SKM-1 (cell line): ENCODE measurements around the gene PSD2.
"Not testable (repeated sequence)": the region's sequence is repeated elsewhere in the genome, so short reads cannot be mapped to it uniquely, and the experiment has no call there.

Experiments
- DNase-seq: peaks from one replicate; lab custom pipeline; 2025; ENCODE audit not compliant: unreplicated experiment; lab: John Stamatoyannopoulos, UW

Gene PSD2

DNA sequence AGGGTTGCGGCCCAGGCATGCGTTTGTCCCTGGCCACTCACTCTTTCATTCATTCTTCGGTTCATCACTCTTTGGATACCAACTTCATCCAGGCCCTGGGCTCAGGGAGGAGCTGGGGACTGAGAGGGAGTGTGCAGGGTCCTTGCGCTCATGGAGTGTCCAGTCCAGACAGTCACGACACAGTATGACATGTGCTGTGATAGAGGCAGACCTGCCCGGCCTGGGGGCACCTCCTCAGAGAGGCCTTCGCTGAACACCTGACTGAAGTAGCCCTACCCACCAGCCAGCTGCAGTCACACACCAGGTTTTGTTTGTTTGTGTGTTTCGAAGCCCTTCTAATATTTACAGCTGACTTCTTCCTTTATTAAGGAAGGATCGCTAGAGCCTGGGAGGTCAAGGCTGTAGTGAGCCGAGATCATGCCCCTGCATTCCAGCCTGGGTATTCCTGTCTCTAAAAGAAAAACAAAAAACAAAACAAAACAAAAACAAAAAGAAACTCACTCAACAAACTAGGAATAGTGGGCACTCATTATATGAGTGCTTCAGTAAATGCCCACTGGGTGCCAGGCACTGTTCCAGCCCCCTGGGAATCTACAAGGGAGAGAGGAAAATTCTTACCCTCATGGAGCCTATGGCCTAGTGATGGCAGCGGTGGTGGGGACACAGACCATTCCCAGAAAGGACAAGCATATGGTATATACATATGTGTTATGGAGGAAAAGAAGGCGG is 6.3 kb upstream of the PSD2 start:
- DNase-seq, result no peak

DNA sequence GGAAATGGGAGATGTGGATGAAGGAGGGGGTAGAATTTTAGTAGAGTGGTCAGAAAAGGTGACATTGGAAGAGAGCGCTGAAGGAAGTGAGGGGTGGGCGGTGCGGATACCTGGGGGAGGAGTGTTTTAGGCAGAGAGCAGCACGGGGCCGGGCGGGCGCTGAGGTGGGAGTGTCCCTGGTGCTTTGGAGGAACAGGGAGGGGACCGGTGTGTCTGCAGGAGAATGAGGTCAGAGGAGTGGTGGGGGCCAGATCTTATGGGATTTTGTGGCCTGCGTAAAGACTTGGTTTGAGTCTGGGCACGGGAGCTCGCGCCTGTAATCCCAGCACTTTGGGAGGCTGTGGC is 5.8 kb upstream of the PSD2 start:
- no peak for DNase-seq

DNA sequence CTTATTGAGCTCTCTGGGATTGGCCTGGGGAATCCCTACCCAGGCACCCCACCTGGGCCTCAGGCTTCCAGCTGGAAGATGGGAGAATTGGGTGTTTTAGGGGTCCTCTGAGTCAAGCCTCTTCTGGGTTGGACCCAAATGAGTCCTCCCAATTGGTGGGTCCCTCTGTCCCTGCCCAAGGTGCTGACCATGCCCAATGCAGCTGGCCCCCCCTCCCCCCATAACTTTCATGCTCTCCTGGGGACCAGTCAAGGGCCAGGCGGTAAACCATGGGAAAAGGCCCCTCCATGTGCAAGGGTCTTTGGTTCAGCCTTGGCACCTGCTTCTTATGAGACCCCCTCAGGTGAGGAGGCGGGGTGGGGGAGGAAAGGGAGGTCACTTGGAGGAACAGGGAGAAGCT is 3.4 kb upstream of the PSD2 start:
- DNase-seq, result no peak

DNA sequence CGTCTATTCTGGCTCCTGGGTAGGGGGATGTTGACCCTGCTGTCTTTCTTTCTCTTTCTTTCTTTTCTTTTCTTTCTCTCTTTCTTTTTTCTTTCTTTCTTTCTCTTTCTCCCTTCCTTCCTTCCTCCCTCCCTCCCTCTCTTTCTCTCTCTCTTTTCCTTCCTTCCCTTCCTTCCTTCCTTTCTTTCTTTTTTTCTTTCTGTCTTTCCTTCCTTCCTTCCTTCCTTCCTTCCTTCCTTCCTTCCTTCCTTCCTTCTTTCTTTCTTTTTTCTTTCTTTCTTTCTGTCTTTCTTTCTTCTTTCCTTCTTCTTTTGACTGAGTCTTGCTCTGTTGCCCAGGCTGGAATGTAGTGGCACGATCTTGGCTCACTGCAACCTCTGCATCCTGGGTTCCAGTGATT is 3.0 kb upstream of the PSD2 start:
- not testable (repeated sequence) for DNase-seq

DNA sequence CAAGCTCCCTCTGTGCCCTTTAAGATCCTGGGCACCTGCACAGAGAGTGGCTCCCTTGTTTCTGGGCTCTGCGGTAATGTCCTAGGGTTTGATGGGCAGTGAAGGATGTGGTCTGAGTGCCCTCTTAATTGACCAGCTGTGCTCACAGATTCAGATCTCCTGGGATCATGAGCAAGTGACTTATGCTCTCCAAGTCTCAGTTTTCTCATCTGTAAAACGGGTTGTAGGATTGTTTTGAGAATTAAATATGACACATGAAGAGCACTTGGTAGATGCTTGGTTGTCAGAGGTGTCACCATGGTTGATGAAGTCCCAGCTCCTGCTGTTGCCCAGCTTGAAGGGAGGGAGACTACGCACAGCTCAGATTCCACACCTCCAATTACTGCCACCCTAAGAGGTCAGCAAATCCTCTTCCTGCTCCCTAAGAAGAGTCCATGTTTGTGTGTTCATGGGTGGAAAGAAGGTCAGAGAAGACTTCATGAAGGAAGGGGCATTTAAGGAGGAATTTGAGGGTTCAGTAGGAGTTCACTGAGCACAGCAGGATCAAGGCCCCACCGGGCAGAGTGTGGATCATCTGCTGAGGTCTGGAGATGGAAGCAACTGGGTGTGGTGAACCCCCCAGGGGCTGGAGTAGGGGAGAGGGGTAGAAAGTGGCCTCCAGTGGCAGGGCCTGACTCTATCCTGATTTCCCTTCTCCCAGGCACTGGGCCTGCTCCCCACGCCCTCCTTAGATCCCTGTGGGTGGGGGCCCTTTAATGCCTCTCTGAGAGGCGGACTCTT is 1.4 kb upstream of the PSD2 start:
- DNase-seq, result no peak

DNA sequence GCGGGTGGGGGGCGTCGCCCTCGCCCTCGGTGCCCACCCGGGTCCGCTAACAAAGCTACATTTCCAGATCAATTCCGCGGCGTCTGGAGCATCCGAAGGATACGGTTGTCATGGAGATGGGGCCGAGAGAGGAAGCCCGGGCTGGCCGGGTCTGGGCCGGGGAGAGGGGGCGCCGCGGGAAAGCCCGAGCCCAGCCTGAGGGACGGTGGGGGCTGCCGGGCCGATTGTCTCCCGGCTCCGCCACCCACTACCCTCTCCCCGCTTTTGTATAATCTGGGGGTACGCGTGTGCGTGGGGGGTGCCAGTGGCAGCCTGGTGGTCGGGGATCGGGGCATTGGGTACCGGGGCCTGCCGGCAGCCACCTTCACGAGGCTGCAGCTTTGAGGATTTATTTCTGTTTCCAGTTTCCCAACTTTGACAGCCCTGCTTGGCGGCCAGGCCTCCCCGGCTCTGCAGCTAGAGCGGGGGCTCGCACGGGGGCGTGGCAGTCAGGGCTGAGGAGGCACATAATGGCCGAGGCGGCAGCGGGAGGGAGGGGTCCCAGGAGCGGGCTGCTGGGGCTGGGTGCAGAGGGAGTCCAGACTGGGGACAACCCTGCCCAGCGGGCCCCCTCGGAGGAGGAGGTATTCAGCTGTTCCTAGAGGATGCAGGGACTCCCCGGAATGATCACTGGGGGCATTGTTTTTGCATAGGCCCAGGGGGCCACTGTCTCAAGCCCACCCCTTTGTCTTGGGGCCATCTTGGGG is 626 bp downstream of the PSD2 start:
- DNase-seq, result no peak

DNA sequence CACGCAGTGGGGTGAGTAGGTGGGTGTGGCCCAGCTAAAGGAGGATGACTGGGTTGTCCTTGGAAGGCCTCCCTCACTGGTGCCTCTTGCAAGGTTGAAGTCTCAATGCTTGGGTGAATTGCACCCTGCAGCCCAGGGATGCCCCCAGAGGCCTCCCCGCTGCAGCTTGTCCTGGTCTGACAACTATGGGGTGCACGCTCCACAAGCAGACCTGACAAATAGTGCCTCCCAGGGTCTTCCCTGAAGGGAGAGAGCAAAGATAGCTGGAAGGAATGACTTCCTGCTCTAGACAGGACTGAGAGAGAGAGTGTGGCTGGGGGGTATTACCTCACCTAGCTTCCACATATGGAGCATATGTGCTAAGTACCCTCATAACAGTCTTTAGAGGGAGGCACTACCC is 1.7 kb downstream of the PSD2 start:
- no peak for DNase-seq

DNA sequence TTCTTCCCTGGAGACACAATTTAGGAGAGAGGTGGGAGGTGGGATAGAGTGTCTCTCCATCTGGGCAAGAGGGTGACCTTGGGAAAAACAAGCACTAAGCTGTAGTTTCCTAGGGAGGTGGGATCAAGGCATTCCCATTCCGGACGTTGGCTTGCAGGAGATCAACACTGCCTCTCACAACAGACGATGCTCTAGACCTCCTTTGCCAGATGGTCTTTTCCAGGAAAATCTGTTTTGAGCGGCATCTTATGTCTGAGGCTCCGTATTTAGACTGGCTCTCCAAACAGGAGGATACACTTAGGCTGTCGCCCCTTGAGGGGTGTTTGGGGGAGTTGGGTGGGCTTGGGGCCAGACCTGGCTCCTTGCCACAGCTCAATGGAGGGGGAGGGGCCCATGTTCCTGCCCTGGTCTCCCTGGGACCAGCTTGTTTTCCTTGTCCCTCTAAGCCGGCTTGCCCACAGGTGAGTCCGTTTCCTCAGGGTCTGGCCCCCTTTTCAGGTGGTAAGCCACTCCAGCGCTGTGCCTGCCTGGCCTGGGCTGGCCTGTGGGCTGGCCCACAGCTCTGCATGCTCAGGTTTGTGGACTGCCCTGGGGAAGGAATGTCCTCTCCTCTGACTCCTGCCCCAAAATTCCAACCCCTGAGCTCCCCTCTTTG is 2.4 kb downstream of the PSD2 start:
- DNase-seq, result no peak

DNA sequence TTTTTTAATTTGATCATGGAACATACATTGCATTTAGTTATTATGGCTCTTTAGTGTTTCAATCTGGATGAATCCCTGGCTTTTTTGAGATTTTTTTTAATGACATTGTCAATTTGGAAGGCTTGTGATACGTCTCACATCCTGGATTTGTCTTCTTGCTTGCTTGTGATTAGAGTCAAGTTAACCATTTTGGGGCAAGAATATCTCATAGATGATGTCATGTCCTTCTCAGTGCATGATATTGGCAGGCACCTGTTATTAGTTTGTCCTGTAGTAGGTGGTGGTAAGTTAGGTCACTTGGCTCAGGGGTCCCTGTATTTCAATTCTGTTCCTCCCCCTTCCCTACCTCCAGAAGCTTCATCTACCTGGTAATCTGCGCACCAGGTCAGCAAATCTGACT is 3.3 kb downstream of the PSD2 start:
- no peak for DNase-seq

DNA sequence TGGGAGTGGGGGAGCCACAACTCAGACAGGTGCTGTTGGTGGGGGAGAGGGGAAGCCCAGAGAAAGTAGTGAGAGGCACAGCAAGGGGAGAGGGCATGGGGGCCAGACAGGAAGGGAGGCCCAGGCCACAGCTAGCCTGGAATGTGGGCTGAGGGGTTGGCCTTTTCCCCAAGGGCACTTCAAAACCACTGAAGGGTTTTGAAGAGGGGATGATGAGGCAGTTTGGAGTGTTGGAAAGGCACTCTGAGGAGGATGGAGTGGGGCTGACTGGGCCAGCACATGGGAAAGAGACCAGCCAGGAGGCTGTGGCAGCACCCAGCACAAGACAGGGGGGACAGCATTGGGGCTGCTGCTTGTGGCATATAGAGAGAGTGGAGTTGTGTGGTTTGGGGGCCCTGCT is 3.8 kb downstream of the PSD2 start:
- DNase-seq, result no peak

DNA sequence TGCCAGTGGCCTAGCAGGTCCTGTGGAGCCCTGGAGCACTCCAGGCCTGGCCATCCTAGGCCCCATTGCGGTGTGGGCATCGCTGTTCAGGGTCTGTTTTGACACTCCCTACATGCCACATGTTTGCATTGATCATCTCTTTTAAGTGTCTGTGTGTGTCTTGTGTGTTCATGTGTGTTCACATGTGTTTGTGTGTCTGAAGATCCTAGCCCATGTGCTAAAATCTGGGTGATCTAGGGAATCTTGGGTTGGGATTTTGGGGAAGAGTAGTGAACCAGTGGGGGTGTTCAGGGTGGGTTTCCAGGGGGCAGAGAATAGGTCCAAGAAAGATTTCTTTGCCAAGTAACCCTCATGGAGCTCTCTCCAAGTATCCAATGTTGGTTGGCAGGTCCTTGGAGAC is 8.4 kb downstream of the PSD2 start:
- DNase-seq, result no peak

DNA sequence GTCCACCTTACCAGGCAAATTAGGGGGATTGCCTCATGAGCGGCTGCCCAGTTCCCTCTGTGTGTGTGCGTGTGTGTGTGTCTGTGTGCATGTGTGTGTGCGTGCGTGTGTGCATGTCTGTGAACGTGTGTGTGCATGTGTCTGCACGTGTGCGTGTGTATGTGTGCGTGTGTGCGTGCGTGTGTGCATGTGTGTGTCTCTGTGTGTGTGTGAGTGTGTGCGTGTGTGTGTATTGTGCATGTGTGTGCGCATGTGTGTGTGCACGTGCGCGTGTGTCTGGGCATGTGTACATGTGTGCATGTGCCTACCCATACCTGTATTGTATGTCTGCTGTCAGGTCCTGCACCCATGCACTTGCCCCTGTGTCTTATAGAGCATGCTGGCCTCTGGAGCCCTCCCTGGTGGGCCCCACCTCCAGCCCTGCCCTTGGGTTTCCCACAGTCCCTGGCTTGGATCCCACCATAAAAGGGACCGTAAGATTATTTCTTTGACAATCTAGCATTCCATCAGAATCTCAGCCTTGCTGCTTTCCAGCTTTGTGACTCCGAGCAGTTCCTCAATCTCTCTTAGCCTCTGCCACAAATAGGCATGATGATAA is 9.3 kb downstream of the PSD2 start:
- DNase-seq, result no peak

DNA sequence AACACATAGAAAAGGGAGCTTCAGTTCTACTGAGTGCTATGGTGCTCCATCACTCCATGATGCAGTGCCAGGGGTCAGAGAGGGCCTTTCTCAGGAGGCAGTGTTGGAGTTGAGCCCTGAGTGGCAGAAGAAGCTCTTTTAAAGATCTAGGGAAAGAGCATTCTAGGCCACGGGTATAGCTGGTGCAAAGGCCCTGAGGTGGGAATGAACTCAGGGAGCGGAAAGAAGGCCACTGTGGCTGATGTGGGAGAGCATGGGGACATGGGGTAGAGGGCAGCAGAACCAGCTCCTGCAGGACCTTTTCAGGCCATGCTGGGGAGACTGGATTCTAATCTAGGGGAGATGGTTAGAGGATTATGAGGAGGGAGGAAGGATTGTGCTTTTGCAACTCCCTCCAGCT is 9.9 kb downstream of the PSD2 start:
- no peak for DNase-seq

DNA sequence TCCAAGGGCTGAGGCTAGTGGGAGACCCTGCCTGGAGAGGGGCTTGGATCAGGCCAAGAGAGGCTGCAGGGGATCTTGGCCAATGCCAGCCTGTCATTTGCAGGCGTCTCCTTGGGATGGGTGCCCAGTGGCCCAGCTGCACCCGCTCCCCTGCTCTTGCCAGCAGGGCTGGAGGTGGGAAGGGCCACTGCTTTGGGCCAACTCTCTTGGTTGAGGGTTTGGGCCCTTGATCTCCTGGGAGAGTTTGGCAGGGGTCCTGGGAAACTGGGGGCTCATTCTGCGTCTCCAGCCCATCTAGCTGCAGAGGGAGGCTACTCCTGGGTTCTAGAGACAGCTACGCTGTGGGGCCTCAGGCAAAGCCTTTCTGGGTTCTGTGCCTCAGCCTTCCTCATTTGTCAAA is 10.5 kb downstream of the PSD2 start:
- DNase-seq, result no peak

DNA sequence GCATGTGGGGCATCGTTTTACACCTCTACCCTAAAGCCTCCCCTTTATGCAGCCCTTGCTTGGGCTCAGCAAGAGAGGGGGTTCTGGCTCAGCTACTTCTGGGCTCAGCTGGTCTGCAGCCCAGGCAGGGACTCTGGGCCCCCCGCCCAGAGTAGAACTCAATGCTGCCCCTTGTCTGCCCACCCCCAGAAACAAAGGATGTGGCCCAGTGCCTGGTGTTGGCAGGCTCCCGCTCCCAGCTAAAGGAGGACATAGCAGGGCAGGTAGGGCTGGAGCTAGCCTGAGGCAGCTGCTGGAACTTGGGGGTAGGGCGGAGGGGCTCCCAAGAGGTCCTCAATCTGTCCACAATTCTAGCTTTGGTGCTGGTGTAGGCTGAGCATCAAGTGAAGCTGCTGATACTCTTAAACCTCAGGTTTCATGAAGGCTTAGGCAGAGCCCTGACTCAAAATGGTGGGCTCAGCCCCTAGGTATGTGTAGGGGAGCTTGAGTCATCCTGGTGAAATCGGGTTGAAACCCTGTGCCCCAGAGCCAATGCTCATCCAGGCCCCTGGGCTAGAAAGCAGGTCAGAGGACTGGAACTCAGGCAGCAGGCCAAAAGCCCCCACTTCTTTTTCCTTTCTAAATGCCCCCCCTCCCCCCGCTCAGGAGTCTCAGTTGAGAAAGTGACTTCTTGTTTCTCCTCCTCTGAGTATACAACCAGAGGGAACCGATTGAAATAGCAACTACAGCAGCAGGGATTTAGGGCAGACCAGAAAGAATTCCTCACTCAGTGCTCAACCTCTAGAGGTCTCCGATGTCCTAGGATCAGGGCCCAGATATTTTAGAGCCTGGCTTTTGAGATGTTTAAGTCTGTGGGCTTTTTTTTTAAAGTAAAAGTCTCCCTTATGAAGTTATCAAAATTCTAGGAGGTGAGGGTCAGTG is 11.4 kb downstream of the PSD2 start:
- no peak for DNase-seq

DNA sequence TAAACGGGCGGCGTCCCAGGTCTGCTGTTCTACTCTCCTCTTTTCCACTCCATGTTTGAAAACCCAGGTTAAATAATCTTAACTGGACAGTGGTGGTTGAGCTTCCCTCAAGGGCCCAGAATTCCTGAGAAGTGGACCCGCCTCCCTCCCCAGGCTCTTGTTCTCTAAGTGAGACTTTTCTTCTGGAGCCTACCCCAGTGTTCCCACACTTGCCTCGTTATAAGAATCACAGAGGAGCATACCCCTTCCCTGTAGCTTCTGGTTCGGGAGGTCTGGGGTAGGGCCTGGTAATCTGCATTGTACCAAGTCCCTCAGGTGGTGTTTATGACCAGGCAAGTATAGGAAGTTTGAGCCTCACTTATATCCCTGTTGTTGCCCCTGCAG is 12.0 kb downstream of the PSD2 start:
- DNase-seq, result no peak

DNA sequence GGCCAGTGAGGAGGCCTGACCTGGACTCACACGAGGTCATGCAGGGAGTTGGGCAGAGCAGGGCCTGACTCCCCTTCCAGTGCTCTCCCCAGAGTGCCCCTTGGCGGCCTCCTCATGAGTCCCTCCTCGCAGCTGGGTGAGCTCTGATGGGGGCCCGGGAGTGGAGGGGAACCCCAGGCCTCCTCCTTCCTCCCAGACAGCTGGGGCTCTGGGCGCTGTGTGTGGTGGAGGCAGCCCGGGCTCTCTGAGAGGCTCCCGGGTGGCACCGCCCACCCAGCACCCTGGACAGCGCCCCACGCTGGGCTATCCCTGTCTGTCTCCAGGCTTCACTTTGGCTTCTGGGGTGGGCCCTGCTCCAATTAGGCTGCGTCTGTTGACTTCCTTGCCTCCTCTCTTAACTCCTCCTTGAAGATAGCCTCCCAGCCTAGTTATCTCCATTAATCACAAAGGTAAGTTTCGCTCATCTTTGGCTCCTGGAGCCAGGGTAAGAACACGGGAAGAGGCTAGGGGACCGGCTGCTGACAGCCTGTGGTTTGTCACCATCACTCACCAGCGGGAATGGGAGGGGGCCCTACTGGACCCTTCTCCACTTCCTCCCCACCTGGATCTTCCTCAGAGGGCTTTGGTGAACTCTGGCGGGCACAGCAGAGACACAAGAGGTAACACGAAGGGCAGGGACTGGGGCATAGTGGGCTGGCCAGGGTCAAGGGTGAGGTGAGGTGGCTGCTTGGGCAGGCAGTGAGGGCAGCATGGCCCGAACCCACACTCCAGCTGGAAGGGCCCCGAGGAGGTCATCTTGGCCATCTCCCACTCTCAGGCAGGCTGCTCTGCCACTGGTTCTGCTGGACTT is 13.1 kb downstream of the PSD2 start:
- no peak for DNase-seq

DNA sequence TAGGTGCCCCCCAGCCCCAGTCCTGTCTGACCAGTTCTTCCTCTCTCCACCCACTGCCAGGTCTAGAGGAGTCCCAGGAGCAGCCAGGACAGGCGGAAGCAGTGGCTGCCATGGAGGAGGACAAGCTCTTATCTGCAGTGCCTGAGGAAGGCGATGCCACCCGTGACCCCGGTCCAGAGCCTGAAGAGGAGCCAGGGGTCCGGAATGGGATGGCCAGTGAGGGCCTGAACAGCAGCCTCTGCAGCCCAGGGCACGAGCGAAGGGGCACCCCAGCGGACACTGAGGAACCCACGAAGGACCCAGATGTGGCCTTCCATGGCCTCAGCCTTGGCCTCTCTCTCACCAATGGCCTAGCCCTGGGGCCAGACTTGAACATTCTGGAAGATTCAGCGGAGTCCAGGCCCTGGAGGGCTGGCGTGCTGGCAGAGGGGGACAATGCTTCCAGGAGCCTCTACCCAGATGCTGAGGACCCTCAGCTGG is 13.8 kb downstream of the PSD2 start:
- DNase-seq, result no peak
